Liver (tissue), 9 donors: ENCODE measurements around the gene FGD4. TPM values are rescaled to one million over a fixed set of nuclear protein-coding genes. Genes with fewer than 3 reads are reported as not detected.

Source experiments
- DNase-seq: peaks from one replicate; pipeline ENCODE4 v3.0.0-alpha.2; 2017; ENCODE audit warnings: low spot score
- H3K27ac ChIP-seq, 2 donors: one replicate each; pipeline ENCODE4 v1.7.0; 2013; ENCODE audit warnings: inconsistent platforms in 2 of 2, low read length in 2 of 2, control low read depth in 1 of 2, low read depth in 1 of 2, mild to moderate bottlenecking in 1 of 2
- H3K27me3 ChIP-seq, 4 donors: one replicate each; pipeline versions ENCODE4 v1.6.1 to v1.7.0; 2013; ENCODE audit warnings: low read length in 3 of 4, inconsistent platforms in 1 of 4, mild to moderate bottlenecking in 1 of 4, moderate library complexity in 1 of 4; ENCODE audit not compliant: control insufficient read depth in 4 of 4, insufficient read depth in 4 of 4
- H3K36me3 ChIP-seq, 4 donors: one replicate each; pipeline versions ENCODE4 v1.6.1 to v1.7.0; 2013; ENCODE audit warnings: low read length in 3 of 4, mild to moderate bottlenecking in 3 of 4, low read depth in 1 of 4, moderate library complexity in 1 of 4; ENCODE audit not compliant: control insufficient read depth in 4 of 4, insufficient read depth in 3 of 4
- H3K4me1 ChIP-seq, 4 donors: one replicate each; pipeline versions ENCODE4 v1.6.1 to v1.7.0; 2013; ENCODE audit warnings: low read length in 3 of 4, mild to moderate bottlenecking in 3 of 4, moderate library complexity in 1 of 4; ENCODE audit not compliant: control insufficient read depth in 4 of 4, insufficient read depth in 4 of 4
- H3K4me3 ChIP-seq, 3 donors: one replicate each; pipeline versions ENCODE4 v1.6.1 to v1.7.0; 2013; ENCODE audit warnings: low read length in 3 of 3, control low read depth in 1 of 3, low read depth in 1 of 3, mild to moderate bottlenecking in 1 of 3
- H3K9ac ChIP-seq, 2 donors: one replicate each; pipeline ENCODE4 v1.7.0; 2013; ENCODE audit warnings: low read length in 2 of 2, mild to moderate bottlenecking in 2 of 2, moderate library complexity in 2 of 2, control low read depth in 1 of 2, low read depth in 1 of 2
- H3K9me3 ChIP-seq, 4 donors: one replicate each; pipeline versions ENCODE4 v1.6.1 to v1.7.0; 2013; ENCODE audit warnings: low read length in 3 of 4; ENCODE audit not compliant: control insufficient read depth in 4 of 4
- CTCF ChIP-seq: fragments of 150-350 bp; IDR thresholded peaks from 2 replicates; pipeline ENCODE4 v1.5.1; 2017; ENCODE audit warnings: improper control_type of control experiment, low read depth, low read length; ENCODE audit not compliant: missing input control
- EGR1 ChIP-seq, 2 donors: IDR thresholded peaks; 2 replicates each; pipeline ENCODE4 v1.6.1; 2016 to 2018; ENCODE audit warnings: antibody characterized with exemption in 2 of 2, low read depth in 2 of 2
- FOXA1 ChIP-seq: IDR thresholded peaks from 2 replicates; pipeline ENCODE4 v1.6.1; 2016; ENCODE audit warnings: antibody characterized with exemption
- FOXA2 ChIP-seq: IDR thresholded peaks from 2 replicates; pipeline ENCODE4 v1.6.1; 2016; ENCODE audit warnings: antibody characterized with exemption
- GABPA ChIP-seq, 2 donors: IDR thresholded peaks in 1 of 2; conservative IDR thresholded peaks in 1 of 2; 2 replicates each; pipeline ENCODE4 v1.6.1; 2016; ENCODE audit warnings: antibody characterized with exemption in 2 of 2, mild to moderate bottlenecking in 1 of 2, moderate library complexity in 1 of 2
- HNF4A ChIP-seq, 2 donors: conservative IDR thresholded peaks; 2 replicates each; pipeline ENCODE4 v1.6.1; 2016; ENCODE audit warnings: antibody characterized with exemption in 2 of 2, mild to moderate bottlenecking in 2 of 2
- HNF4G ChIP-seq: IDR thresholded peaks from 2 replicates; pipeline ENCODE4 v1.6.1; 2016; ENCODE audit warnings: antibody characterized with exemption
- JUND ChIP-seq, 2 donors: IDR thresholded peaks; 2 replicates each; pipeline ENCODE4 v1.6.1; 2016; ENCODE audit warnings: antibody characterized with exemption in 2 of 2
- RAD21 ChIP-seq, 2 donors: IDR thresholded peaks; 2 replicates each; pipeline ENCODE4 v1.6.1; 2016; ENCODE audit warnings: antibody characterized with exemption in 2 of 2, mild to moderate bottlenecking in 2 of 2
- RXRA ChIP-seq, 2 donors: IDR thresholded peaks; 2 replicates each; pipeline ENCODE4 v1.6.1; 2017 to 2018; ENCODE audit warnings: antibody characterized with exemption in 2 of 2, mild to moderate bottlenecking in 1 of 2
- SP1 ChIP-seq: IDR thresholded peaks from 2 replicates; pipeline ENCODE4 v1.6.1; 2018; ENCODE audit warnings: antibody characterized with exemption, mild to moderate bottlenecking
- TAF1 ChIP-seq: conservative IDR thresholded peaks from 2 replicates; pipeline ENCODE4 v1.6.1; 2016; ENCODE audit warnings: antibody characterized with exemption, mild to moderate bottlenecking
- YY1 ChIP-seq: IDR thresholded peaks from 2 replicates; pipeline ENCODE4 v1.6.1; 2016; ENCODE audit warnings: antibody characterized with exemption, mild to moderate bottlenecking
- WGBS: extraction: QIAGEN DNeasy Blood & Tissue Kit; methylation state at CpG from one replicate; pipeline ENCODE4 v1.1.7; 2013; 5-methylcytosine and 5-hydroxymethylcytosine counted together
- polyA plus RNA-seq, 2 donors: library from polyadenylated mRNA; stranded (reverse) in 1 of 2; unstranded in 1 of 2; fragments of 200-250 nt in 1 of 2; fragments of >200 nt in 1 of 2; fragmentation: Nextera tagmentation in 1 of 2; extraction: Ambion mirVana in 1 of 2; gene quantifications; one replicate each; pipeline versions ENCODE4 v1.2.1 to v1.2.3, GENCODE V29; 2013 to 2015
- total RNA-seq, 2 donors: library from RNA; depleted of rRNA; stranded (reverse); fragments of >200 nt; gene quantifications; one replicate each; pipeline ENCODE4 v1.2.3, GENCODE V29; 2014
- TF ChIP-seq, protein P1 (sequence below): IDR thresholded peaks from 2 replicates; pipeline ENCODE4 v1.6.1; 2016; ENCODE audit warnings: antibody characterized with exemption
- TF ChIP-seq, protein P2 (sequence below): IDR thresholded peaks from 2 replicates; pipeline ENCODE4 v1.6.1; 2016; ENCODE audit warnings: antibody characterized with exemption
- TF ChIP-seq, protein P3 (sequence below): IDR thresholded peaks from 2 replicates; pipeline ENCODE4 v1.6.1; 2016; ENCODE audit warnings: antibody characterized with exemption
- TF ChIP-seq, protein P4 (sequence below): IDR thresholded peaks from 2 replicates; pipeline ENCODE4 v1.6.1; 2016; ENCODE audit warnings: antibody characterized with exemption, mild to moderate bottlenecking
- donor health status: healthy.
- donor health status: healthy.
- donor health status: healthy.
- donor health status: healthy.
- donor health status: healthy.

The FGD4 gene
- total and polyA plus RNA-seq, 4 donors: 3.8 to 26.4 (median 9.0) TPM

GRCh38 chr12:32400114-32400672 lies 835 bp downstream of the FGD4 start:
- Histone ChIP-seq H3K9ac (peak overlapping the region; percentile 10 to 72), H3K27ac (peak overlapping the region; percentile 22 to 73), H3K4me3 (peak overlapping the region; percentile 76 to 98 (median 96)), H3K36me3 (no peaks in the 10 kb centered on the region), H3K4me1 (peaks cover 2 to 28% (median 12%) of the 10 kb centered on the region in 4 donors), H3K27me3 (no peaks in the 10 kb centered on the region), H3K9me3 (no peaks in the 10 kb centered on the region)
- DNase-seq: no peak
- TF ChIP-seq SP1 (no peak), YY1 (no peak), RXRA (IDR thresholded peaks at IDR 0.05) (no peak), CTCF (no peak), HNF4A (conservative IDR thresholded peaks at IDR 0.05) (no peak), GABPA (IDR thresholded peaks at IDR 0.05 in 1 of 2, conservative IDR thresholded peaks at IDR 0.05 in 1 of 2) (no peak), FOXA1 (no peak), EGR1 (IDR thresholded peaks at IDR 0.05; ENCODE audit: low read depth in 2 of 2) (no peak), FOXA2 (no peak)
- TF ChIP-seq, protein P1, sequence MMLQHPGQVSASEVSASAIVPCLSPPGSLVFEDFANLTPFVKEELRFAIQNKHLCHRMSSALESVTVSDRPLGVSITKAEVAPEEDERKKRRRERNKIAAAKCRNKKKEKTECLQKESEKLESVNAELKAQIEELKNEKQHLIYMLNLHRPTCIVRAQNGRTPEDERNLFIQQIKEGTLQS: no peak
- TF ChIP-seq, protein P2, sequence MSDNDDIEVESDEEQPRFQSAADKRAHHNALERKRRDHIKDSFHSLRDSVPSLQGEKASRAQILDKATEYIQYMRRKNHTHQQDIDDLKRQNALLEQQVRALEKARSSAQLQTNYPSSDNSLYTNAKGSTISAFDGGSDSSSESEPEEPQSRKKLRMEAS: no peak
- 19% methylated on average over 15 of the region's 15 CpGs for WGBS

DNA sequence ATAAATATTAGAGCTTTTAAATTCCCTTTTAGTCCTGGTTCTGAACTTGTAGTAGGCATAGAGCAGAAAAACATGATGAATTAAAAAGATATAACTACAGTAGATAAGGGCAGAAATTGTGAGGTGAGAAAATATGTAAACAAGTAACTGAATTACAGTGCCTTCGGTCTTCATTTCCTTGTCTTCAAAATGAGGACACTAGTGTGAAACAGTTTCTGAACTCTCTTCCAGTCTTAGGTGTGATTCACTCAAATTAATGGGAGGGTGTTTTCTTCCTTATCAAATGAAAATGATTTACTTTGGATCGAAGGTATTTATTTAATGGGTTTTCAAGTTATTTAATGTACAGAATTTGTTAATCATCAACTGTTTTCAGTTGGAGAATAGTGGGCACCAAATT lies 1.5 kb downstream of the FGD4 start:
- Histone ChIP-seq H3K27ac (no peak overlapping the region), H3K4me1 (peaks cover 2 to 28% (median 12%) of the 10 kb centered on the region in 4 donors), H3K9me3 (no peaks in the 10 kb centered on the region), H3K27me3 (no peaks in the 10 kb centered on the region), H3K9ac (no peak overlapping the region), H3K4me3 (no peak overlapping the region), H3K36me3 (no peaks in the 10 kb centered on the region)
- TF ChIP-seq RAD21 (IDR thresholded peaks at IDR 0.05) (no peak), RXRA (IDR thresholded peaks at IDR 0.05) (no peak), GABPA (IDR thresholded peaks at IDR 0.05 in 1 of 2, conservative IDR thresholded peaks at IDR 0.05 in 1 of 2) (no peak)
- DNase-seq: no peak
- 54% methylated on average over 2 of the region's 2 CpGs for WGBS

DNA sequence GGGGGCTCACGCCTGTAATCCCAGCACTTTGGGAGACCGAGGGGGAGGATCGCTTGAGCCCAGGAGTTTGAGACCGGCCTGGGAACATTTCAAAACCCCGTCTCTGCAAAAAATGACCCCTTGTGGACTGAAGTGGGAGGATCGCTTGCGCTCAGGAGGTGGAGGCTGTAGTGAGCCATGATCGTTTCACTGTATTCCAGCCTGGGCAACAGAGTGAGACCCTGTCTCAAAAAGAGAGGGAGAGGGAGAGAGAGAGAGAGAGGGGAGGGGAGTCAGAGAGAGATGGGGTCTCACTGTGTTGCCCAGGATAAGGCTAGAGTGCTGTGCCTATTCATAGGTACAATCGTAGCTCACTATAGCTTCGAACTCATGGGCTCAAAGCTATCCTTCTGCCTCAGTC lies 2.8 kb downstream of the FGD4 start:
- WGBS: 94% methylated on average over 10 of the region's 10 CpGs
- TF ChIP-seq CTCF: no peak
- no peak for TF ChIP-seq EGR1 (IDR thresholded peaks at IDR 0.05; ENCODE audit: low read depth in 2 of 2)
- TF ChIP-seq, protein P3, sequence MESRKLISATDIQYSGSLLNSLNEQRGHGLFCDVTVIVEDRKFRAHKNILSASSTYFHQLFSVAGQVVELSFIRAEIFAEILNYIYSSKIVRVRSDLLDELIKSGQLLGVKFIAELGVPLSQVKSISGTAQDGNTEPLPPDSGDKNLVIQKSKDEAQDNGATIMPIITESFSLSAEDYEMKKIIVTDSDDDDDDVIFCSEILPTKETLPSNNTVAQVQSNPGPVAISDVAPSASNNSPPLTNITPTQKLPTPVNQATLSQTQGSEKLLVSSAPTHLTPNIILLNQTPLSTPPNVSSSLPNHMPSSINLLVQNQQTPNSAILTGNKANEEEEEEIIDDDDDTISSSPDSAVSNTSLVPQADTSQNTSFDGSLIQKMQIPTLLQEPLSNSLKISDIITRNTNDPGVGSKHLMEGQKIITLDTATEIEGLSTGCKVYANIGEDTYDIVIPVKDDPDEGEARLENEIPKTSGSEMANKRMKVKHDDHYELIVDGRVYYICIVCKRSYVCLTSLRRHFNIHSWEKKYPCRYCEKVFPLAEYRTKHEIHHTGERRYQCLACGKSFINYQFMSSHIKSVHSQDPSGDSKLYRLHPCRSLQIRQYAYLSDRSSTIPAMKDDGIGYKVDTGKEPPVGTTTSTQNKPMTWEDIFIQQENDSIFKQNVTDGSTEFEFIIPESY: no peak
- TF ChIP-seq, protein P2: no peak
- TF ChIP-seq FOXA2: no peak
- TF ChIP-seq TAF1: no peak
- no peak for TF ChIP-seq JUND (IDR thresholded peaks at IDR 0.05)
- no peak for TF ChIP-seq RXRA (IDR thresholded peaks at IDR 0.05)
- TF ChIP-seq, protein P4, sequence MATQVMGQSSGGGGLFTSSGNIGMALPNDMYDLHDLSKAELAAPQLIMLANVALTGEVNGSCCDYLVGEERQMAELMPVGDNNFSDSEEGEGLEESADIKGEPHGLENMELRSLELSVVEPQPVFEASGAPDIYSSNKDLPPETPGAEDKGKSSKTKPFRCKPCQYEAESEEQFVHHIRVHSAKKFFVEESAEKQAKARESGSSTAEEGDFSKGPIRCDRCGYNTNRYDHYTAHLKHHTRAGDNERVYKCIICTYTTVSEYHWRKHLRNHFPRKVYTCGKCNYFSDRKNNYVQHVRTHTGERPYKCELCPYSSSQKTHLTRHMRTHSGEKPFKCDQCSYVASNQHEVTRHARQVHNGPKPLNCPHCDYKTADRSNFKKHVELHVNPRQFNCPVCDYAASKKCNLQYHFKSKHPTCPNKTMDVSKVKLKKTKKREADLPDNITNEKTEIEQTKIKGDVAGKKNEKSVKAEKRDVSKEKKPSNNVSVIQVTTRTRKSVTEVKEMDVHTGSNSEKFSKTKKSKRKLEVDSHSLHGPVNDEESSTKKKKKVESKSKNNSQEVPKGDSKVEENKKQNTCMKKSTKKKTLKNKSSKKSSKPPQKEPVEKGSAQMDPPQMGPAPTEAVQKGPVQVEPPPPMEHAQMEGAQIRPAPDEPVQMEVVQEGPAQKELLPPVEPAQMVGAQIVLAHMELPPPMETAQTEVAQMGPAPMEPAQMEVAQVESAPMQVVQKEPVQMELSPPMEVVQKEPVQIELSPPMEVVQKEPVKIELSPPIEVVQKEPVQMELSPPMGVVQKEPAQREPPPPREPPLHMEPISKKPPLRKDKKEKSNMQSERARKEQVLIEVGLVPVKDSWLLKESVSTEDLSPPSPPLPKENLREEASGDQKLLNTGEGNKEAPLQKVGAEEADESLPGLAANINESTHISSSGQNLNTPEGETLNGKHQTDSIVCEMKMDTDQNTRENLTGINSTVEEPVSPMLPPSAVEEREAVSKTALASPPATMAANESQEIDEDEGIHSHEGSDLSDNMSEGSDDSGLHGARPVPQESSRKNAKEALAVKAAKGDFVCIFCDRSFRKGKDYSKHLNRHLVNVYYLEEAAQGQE: no peak
- TF ChIP-seq HNF4A (conservative IDR thresholded peaks at IDR 0.05): no peak
- TF ChIP-seq HNF4G: no peak

More for the DNA sequence above, 2.8 kb downstream of the FGD4 start:
- DNase-seq: no peak
- H3K36me3 ChIP-seq: no peaks in the 10 kb centered on the region
- H3K4me1 ChIP-seq: peaks cover 2 to 28% (median 12%) of the 10 kb centered on the region in 4 donors
- H3K27ac ChIP-seq: no peak overlapping the region
- H3K27me3 ChIP-seq: no peaks in the 10 kb centered on the region
- no peaks in the 10 kb centered on the region for H3K9me3 ChIP-seq
- no peak overlapping the region for H3K4me3 ChIP-seq
- no peak overlapping the region for H3K9ac ChIP-seq
